CD4-positive, alpha-beta T cell treated with Interleukin-15 for 4 hours (primary cell): ENCODE data around the gene FBXO36.

Experiments used
- DNase-seq: peaks from one replicate; pipeline ENCODE4 v3.0.0-alpha.2; 2020; ENCODE audit warnings: low spot score

Gene FBXO36

DNA sequence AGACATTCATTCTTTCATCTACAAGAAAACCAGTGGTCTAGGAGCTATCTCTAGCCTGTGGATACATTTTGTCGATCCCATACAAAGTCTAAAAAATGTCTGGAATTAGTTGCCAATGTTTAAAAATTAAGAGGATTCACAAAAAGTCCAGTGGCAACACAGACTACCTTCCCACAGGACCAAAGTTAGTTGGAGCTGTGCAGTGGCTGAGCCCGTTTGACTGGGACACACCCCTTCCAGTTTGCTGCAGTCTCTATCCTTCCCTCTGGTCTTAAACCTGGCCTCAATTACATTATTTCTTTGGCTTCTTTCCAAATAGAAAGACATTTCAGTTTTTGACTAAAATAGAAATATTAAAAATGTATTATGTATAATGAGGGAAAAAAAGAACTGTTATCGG lies 127.8 kb downstream of the FBXO36 start:
- no peak for DNase-seq

DNA sequence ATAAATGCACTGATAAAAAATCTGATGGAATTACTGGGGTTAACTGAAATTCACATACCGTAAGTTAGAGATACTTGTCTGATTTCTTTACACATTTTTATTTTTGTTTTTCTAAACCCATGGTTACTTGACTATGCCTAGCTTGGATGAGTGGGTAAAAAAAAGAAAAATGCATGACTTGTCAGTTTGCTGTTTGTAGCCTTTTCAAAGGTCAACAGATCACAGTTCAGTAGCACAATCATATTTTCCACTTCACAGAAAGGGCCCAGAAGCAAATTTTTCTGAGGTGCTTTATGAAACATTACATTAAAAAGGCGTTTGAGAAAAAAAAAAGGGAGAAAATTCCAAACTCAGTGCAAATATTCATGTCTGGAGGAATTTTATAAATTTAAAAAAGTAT lies 130.0 kb downstream of the FBXO36 start:
- no peak for DNase-seq

DNA sequence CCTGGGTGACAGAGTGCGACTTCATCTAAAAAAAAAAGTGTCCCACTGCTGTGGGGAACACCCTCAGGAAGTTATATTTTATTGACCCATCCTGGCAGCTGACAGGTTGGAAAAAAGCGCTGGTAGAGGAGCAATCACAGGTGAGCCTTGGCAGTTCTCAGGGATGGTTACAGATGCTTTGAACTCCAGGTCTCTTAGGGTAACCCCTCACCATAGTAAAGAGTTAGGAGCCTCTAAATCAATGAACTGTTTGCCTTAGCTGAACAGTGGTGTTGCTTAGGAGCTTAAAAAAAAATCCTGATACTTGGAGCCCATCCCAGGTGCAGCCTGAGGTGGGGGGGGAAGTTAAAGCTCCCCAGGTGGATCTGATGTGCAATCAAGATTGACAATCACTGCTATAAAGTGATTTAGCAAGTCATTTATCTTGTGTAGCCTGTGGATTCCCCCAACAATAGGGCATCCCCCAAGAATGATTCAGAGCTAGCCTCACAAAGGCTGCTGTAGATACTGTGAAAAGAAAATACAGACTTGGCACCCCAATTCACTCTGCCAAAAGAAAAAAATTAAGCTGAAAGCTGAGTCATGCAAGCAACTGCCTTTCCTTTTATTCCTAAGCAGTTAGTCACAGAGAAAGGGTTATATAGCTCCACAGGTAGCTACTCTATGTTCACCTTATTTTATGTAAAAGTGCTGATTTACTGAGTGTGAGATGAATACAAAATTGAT lies 131.6 kb downstream of the FBXO36 start:
- DNase-seq, result no peak

GRCh38 chr2:230060672-230061293 lies 138.5 kb downstream of the FBXO36 start:
- DNase-seq, result no peak
